ENCODE data around the gene PSMG4.

Gene PSMG4

GRCh38 chr6:3258720-3259490 lies at the start of gene PSMG4:
Gene PSMG4 (plus strand): TSS chr6:3258947. CDS start chr6:3259023, 76 bp downstream.
- in situ Hi-C loops (cut with MboI; ENCODE audit: low sequenced_read_pairs): no loop called here

- in situ Hi-C loops (cut with MboI; ENCODE audit: low sequenced_read_pairs): no loop called here
These were observed 49.4 kb upstream of the PSMG4 start for GRCh38 chr6:3209114-3210023.

- in situ Hi-C loops (cut with MboI; ENCODE audit: low sequenced_read_pairs): no loop called here
These were observed 48.6 kb upstream of the PSMG4 start for GRCh38 chr6:3210024-3210610.

GRCh38 chr6:3211681-3212080 lies 47.1 kb upstream of the PSMG4 start:
- in situ Hi-C loops (cut with MboI; ENCODE audit: low sequenced_read_pairs): no loop called here

GRCh38 chr6:3212261-3212660 lies 46.5 kb upstream of the PSMG4 start:
- in situ Hi-C loops (cut with MboI; ENCODE audit: low sequenced_read_pairs): no loop called here

- in situ Hi-C loops (cut with MboI; ENCODE audit: low sequenced_read_pairs): no loop called here
These were observed 45.4 kb upstream of the PSMG4 start for GRCh38 chr6:3213334-3213695.

GRCh38 chr6:3214898-3215297 lies 43.8 kb upstream of the PSMG4 start:
- in situ Hi-C loops (cut with MboI; ENCODE audit: low sequenced_read_pairs): no loop called here

- in situ Hi-C loops (cut with MboI; ENCODE audit: low sequenced_read_pairs): no loop called here
These were observed 41.5 kb upstream of the PSMG4 start for GRCh38 chr6:3217286-3217685.

- in situ Hi-C loops (cut with MboI; ENCODE audit: low sequenced_read_pairs): no loop called here
These were observed 40.5 kb upstream of the PSMG4 start for GRCh38 chr6:3218266-3218665.

- in situ Hi-C loops (cut with MboI; ENCODE audit: low sequenced_read_pairs): no loop called here
These were observed 38.4 kb upstream of the PSMG4 start for GRCh38 chr6:3220366-3220765.

GRCh38 chr6:3221578-3221977 lies 37.2 kb upstream of the PSMG4 start:
- in situ Hi-C loops (cut with MboI; ENCODE audit: low sequenced_read_pairs): no loop called here

GRCh38 chr6:3222506-3223038 lies 36.2 kb upstream of the PSMG4 start:
- in situ Hi-C loops (cut with MboI; ENCODE audit: low sequenced_read_pairs): no loop called here

- in situ Hi-C loops (cut with MboI; ENCODE audit: low sequenced_read_pairs): no loop called here
These were observed 32.7 kb upstream of the PSMG4 start for GRCh38 chr6:3226042-3226441.

- in situ Hi-C loops (cut with MboI; ENCODE audit: low sequenced_read_pairs): no loop called here
These were observed 32.0 kb upstream of the PSMG4 start for GRCh38 chr6:3226481-3227362.

- in situ Hi-C loops (cut with MboI; ENCODE audit: low sequenced_read_pairs): no loop called here
These were observed 31.2 kb upstream of the PSMG4 start, which contains the start of gene TUBB2B for GRCh38 chr6:3227363-3228045. Gene TUBB2B (minus strand): TSS chr6:3227653. CDS start chr6:3227543, 110 bp downstream.

- in situ Hi-C loops (cut with MboI; ENCODE audit: low sequenced_read_pairs): no loop called here
These were observed 30.6 kb upstream of the PSMG4 start for GRCh38 chr6:3228046-3228671.

GRCh38 chr6:3228771-3229565 lies 29.8 kb upstream of the PSMG4 start:
- in situ Hi-C loops (cut with MboI; ENCODE audit: low sequenced_read_pairs): no loop called here

GRCh38 chr6:3229566-3230178 lies 29.1 kb upstream of the PSMG4 start:
- in situ Hi-C loops (cut with MboI; ENCODE audit: low sequenced_read_pairs): no loop called here

All from hTERT RPE-1 (cell line).